ENCODE results near the gene RIN3.

Gene RIN3

GRCh38 chr14:92486881-92487280 is 26.7 kb upstream of the RIN3 start:
- no peak for DNase-seq

- DNase-seq = no peak
These were observed 26.0 kb upstream of the RIN3 start for GRCh38 chr14:92487513-92488133.

GRCh38 chr14:92489394-92490238 is 24.0 kb upstream of the RIN3 start:
- DNase-seq = no peak

- no peak for DNase-seq
These were observed 23.2 kb upstream of the RIN3 start for GRCh38 chr14:92490239-92490959.

GRCh38 chr14:92491782-92492181 is 21.8 kb upstream of the RIN3 start:
- no peak for DNase-seq

- no peak for DNase-seq
These were observed 21.3 kb upstream of the RIN3 start for GRCh38 chr14:92492258-92492657.

- no peak for DNase-seq
These were observed 20.6 kb upstream of the RIN3 start for GRCh38 chr14:92493024-92493423.

GRCh38 chr14:92493492-92493891 is 20.1 kb upstream of the RIN3 start:
- DNase-seq = no peak

- no peak for DNase-seq
These were observed 19.1 kb upstream of the RIN3 start for GRCh38 chr14:92494512-92494911.

GRCh38 chr14:92495027-92495426 is 18.6 kb upstream of the RIN3 start:
- DNase-seq = no peak

- DNase-seq = no peak
These were observed 17.3 kb upstream of the RIN3 start for GRCh38 chr14:92496191-92496857.

GRCh38 chr14:92497391-92497790 is 16.2 kb upstream of the RIN3 start:
- no peak for DNase-seq

GRCh38 chr14:92499234-92499633 is 14.3 kb upstream of the RIN3 start:
- no peak for DNase-seq

GRCh38 chr14:92500491-92500941 is 13.1 kb upstream of the RIN3 start:
- DNase-seq = no peak

- no peak for DNase-seq
These were observed 11.7 kb upstream of the RIN3 start for GRCh38 chr14:92501891-92502351.

GRCh38 chr14:92502541-92503286 is 10.9 kb upstream of the RIN3 start:
- no peak for DNase-seq

- no peak for DNase-seq
These were observed 9.7 kb upstream of the RIN3 start for GRCh38 chr14:92503756-92504491.

GRCh38 chr14:92505826-92506225 is 7.8 kb upstream of the RIN3 start:
- no peak for DNase-seq

GRCh38 chr14:92506231-92506630 is 7.3 kb upstream of the RIN3 start:
- no peak for DNase-seq

- DNase-seq = no peak
These were observed 6.3 kb upstream of the RIN3 start for GRCh38 chr14:92507174-92507768.

- DNase-seq = no peak
These were observed 2.6 kb upstream of the RIN3 start for GRCh38 chr14:92510972-92511371.

Data from retina (tissue), 1 donor.